Activated T-helper 9 cell treated with anti-CD3 and anti-CD28 coated beads, Interleukin-2, amount 50 U/mL, for 16 hours (primary cell): ENCODE data around the gene CLASP2.
"Not testable (repeated sequence)": the region's sequence is repeated elsewhere in the genome, so short reads cannot be mapped to it uniquely, and the experiment has no call there.

ENCODE experiments used
- DNase-seq: peaks from one replicate; pipeline ENCODE4 v3.0.0-alpha.2; 2020; ENCODE audit warnings: low read depth

Gene CLASP2

DNA sequence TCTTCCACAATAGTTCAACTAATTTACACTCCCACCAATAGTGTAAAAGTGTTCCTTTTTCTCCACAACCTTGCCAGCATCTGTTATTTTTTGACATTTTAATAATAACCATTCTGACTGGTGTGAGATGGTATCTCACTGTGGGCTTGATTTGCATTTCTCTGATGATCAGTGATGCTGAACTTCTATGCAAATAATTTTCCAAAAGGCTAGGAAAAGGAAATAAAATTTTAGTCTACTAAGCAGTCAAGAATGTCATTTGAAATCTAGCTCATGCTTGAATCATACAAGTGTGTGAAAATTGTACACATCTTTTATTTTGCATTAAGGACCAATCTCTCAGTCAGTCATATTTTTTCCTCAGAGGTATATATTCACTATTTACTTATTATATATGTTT lies 176.1 kb downstream of the CLASP2 start:
- no peak for DNase-seq

DNA sequence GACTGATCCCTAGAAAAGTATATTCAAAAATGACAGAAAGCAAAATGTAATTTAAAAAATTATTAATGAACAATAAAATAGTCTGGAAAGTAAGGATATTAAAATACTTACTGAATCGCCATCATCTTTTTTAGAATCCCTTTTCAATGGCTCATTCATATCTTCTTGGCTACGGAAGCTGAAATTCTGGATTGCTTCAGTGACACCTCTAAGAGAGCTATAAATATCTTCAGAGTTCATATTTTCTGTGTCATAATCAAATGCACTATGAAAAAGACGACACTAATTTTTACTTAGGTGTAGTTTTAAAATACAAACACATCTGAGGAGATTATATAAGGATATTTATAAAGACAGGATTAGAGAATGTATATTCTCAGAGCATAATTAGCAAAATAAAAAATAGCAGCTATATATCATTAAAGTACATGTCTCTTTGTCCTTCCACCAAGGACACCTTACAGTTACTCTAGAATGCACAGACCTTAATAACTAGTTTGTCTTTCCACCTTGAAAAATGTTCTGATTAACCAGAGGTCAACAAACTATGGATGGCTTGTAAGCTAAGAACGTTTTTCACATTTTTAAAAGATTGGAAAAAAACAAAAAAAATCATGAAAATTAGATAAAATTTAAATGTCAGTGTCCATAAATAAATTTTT lies 179.2 kb downstream of the CLASP2 start:
- no peak for DNase-seq

DNA sequence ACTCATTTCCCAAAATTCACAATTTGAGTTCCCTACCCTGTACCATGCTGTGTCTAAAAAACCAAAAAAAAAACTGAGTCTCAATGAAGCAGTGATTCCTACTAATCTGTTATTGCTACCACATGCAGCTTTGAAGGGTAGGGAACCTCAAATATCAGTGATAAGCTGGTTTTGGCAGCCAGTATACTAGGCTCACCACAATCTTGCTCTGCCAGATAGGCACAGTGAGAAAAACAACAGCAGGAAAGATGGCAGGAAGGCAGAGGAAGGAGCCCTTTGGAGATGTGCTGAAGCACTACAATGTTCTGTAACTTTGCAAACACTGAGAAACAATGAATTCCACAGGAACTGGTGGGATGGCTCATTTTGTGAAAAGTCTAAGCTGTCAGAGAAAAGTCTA lies 180.9 kb downstream of the CLASP2 start:
- DNase-seq = no peak

GRCh38 chr3:33526787-33527186 lies 191.3 kb downstream of the CLASP2 start:
- no peak for DNase-seq

DNA sequence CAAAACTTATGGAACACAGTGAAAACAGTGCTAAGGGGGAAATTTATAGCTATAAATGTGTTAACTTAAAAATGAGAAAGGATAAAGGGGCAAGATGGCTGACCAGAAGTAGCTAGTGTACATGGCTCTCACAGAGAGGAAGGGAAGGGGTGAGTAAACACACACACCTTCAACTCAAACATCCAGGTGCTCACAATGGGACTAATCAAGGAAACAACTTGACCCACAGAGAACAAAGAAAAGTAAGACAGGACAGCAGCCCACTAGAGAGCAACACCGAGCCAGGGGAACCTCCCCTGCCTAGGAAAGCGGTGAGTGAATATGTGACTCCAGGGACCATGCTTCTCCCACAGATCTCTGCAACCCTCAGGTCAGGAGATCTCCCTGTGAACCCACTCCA lies 192.8 kb downstream of the CLASP2 start:
- no peak for DNase-seq

GRCh38 chr3:33523093-33523667 lies 194.9 kb downstream of the CLASP2 start:
- no peak for DNase-seq

GRCh38 chr3:33521736-33522135 lies 196.3 kb downstream of the CLASP2 start:
- no peak for DNase-seq

GRCh38 chr3:33513262-33513863 lies 204.7 kb downstream of the CLASP2 start:
- no peak for DNase-seq

- DNase-seq = no peak
These were observed 213.0 kb downstream of the CLASP2 start for GRCh38 chr3:33505027-33505426.

GRCh38 chr3:33496449-33496848 lies 221.6 kb downstream of the CLASP2 start:
- no peak for DNase-seq

DNA sequence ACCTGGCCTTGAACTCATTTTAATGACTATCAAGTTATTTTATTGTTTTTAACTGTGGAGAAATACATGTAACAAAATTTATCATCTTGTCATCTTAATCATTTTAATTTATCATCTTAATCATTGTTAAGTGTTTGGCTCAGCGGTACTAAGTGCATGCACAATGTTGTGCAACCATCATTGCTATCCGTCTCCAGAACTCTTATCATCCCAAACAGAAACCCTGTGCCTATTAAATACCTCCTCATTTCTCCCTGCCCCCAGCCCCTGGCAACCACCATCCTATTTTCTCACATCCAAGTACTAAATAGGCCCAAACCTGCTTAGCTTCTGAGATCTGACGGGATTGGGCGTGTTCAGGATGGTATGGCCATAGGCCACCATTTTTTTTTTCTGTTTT lies 226.3 kb downstream of the CLASP2 start:
- DNase-seq = no peak

DNA sequence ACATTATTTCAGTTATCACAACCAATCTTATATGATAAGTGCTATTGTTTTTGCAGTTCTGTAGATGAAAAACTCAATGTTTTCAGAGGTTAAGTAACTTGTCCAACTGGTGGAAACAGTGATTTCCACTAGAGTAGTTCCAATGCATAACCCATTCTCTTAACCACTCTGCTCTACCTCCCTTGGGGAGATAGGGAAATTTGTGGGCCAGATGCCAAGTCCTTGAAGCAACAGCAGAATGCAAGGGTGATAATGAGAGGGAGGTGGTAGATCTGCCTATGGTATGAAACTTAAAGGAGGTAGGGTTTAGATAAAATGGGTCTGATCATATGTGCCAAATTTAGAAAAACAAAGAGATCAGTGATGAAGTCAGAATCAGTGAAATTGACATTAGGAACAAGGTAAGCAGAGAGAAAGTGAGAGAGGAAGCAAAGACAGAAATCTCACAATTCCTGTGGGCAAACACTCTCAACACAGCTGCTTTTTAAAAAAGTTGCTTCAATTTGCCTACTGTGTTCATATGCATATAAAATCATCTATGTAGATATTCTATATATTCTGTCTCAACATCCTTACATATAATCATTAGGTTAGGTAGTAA lies 227.3 kb downstream of the CLASP2 start:
- DNase-seq = no peak

DNA sequence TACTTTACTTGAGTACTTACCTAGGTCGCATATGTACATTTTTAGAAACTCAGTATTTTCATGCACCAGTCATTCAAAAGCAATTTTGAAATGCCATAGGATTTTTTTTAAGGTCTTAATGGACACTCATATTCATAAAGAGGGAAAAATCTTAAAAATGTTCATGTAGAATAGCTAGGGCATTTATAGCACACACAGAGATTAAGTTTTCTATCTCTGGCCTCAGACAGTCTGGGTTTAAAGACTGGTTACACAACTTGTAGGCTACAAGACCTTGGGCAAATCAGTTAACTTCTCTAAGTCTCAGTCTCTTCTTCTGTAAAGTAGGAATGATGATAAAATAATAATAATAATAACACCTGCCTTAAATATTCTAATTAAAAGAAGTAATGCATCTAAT lies 229.4 kb downstream of the CLASP2 start:
- DNase-seq = no peak

DNA sequence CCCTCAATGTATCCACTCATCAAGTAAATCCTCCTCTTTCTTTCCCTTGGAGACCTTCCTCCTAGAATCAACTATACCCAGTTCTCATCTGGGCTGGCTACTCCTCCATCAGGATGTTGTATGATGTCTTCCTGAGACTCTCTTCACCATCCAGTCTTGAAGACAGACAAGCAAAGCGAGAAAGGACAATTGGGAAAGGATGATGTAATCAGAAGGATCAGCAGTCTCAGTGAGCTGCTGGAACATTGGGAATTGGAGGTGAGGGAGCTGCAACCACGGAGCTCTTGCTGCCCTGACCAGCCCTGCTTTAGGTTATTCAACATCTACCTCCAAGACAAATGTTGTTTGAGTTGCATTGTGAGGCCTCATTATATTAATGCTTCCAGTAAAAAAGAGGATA lies 229.8 kb downstream of the CLASP2 start:
- no peak for DNase-seq

DNA sequence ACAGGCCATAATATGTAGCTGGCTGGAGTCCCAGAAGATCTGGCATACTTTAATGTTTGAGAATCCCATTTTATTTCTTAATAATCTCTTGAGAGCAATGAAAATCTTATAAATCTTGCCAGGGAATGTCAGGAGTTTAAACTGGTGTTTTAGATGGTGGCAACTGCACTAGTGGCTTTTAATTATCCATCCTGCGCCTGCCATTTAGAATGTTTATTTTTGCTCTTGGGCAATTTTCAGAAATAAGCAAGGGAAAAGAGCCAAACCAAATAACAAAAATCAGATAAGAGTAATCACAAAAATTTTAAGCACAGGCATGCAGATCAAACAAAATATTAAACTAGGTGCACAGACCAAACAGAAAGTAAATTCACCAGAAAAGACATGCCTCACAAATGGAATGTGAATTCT lies 235.9 kb downstream of the CLASP2 start:
- no peak for DNase-seq

GRCh38 chr3:33474896-33475295 lies 243.2 kb downstream of the CLASP2 start:
- no peak for DNase-seq

DNA sequence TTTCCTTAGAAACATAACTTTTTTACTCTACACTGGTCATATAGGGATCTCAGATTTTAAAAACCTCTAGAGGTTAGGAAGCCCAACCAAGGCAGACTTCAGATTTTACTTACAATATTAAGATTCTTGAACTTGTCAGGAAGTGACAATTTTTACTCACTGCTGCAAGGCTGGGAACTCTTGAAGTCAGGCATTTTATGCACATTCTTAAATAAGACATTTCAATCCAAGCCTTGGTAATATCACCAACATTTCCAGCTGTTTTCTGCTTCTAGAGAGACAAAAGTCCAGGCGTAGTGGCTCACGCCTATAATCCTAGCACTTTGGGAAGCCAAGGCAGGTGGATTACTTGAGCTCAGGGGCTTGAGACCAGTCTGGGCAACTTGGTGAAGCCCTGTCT lies 244.2 kb downstream of the CLASP2 start:
- no peak for DNase-seq

DNA sequence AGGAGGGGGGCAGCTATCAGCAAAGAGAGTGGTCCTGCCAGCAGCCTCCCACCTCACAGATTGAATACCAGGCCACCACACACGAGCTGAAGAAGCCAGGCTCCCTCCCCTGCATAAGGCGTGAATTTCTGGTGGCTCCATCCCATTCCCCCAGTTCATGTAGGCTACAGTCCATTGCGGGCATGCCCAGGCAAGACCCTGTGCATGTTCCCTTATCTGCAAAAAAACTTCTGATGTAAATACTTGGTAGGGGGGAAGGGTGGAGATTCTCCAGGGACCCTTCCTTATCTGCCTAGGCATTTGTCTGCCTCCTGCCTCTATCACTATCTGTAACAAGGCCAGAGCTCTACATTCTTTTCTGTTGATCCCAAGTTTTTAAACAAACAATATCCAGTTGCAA lies 250.3 kb downstream of the CLASP2 start:
- no peak for DNase-seq

DNA sequence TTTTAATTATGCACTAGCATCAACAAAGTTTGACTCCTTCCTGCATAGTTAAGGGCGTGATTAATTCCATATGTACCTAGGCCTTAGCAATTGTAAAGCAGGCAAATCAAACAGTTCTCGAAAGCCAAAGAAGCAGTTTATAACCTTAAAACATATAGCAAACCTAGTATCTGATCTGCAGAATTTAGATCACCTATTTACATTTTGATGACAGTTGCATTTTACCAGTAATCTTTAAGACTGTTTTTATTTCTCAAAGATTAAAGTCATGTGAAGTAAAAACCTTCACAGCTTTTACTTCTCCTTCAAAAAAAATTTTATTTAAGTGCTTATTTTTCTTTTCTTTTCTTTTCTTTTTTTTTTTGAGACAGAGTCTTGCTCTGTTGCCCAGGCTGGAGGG lies 257.0 kb downstream of the CLASP2 start:
- no peak for DNase-seq

- not testable (repeated sequence) for DNase-seq
These were observed 258.5 kb downstream of the CLASP2 start for GRCh38 chr3:33459577-33459976.

GRCh38 chr3:33458446-33458845 lies 259.6 kb downstream of the CLASP2 start:
- DNase-seq = no peak

DNA sequence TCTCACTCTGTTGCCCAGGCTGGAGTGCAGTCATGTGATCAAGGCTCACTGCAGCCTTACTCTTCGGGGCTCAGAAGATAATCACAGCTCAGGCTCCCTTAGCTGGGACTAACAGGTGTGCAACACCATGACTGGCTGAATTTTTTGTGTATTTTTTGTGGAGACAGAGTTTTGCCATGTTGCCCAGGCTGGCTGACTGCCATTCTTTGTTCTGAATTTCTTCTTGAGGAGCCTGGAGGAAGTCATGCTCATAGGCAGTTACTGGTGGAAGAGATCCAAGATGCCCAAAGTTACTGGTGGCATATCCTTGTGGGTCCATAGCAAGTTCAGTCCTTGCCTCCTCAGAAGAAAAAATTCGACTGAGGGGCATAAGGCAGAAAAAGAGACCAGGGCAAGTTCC lies 261.3 kb downstream of the CLASP2 start:
- DNase-seq = no peak

DNA sequence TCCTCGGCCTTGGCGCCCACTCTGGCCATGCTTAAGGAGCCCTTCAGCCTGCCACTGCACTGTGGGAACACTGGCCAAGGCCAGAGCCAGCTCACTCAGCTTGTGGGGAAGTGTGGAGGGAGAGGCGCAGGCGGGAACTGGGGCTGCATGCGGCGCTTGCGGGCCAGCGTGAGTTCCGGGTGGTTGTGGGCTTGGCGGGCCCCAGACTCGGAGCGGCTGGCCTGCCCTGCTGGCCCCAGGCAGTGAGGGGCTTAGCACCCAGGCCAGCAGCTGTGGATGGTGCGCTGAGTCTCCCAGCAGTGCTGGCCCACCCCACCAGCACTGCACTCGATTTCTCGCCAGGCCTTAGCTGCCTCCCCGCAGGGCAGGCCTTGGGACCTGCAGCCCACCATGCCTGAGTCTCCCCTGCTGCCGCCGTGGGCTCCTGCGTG lies 264.7 kb downstream of the CLASP2 start:
- no peak for DNase-seq
